SH-SY5Y (cell line): Measurements from ENCODE around the gene ATIC.

Source experiments
- GATA2 ChIP-seq: IDR thresholded peaks from 2 replicates; pipeline ENCODE4 v1.6.1; 2011; ENCODE audit warnings: mild to moderate bottlenecking, low read depth, low read length
- GATA3 ChIP-seq: IDR thresholded peaks from 2 replicates; pipeline ENCODE4 v1.6.1; 2011; ENCODE audit warnings: low read depth, mild to moderate bottlenecking, low read length, moderate library complexity

GRCh38 chr2:215396595-215397313 is 84.9 kb downstream of the ATIC start:
- no peak for TF ChIP-seq GATA2
- no peak for TF ChIP-seq GATA3
